Stimulated activated naive CD8-positive, alpha-beta T cell treated with anti-CD3 and anti-CD28 coated beads, Interleukin-15, amount 100 ng/mL, for 72 hours (primary cell): ENCODE results near the gene COQ9.
"Not testable (repeated sequence)": the region's sequence is repeated elsewhere in the genome, so short reads cannot be mapped to it uniquely, and the experiment has no call there.

Experiments
- ATAC-seq: fragments of 150-1000 bp; cut with Tn5 transposase; 2 replicates; pipeline ENCODE4 v1.10.0; 2021; ENCODE audit warnings: mild to moderate bottlenecking, moderate library complexity
- DNase-seq, 2 donors: peaks; one replicate each; pipeline ENCODE4 v3.0.0; 2021 to 2022
- H3K27ac Mint-ChIP-seq, 2 donors: one replicate each; pipeline ENCODE4 v1.8.0; 2022; ENCODE audit warnings: mild to moderate bottlenecking in 2 of 2, mixed read lengths in 2 of 2, moderate library complexity in 2 of 2
- H3K27me3 Mint-ChIP-seq: one replicate; pipeline ENCODE4 v1.8.0; 2022; ENCODE audit warnings: mixed read lengths
- H3K4me1 Mint-ChIP-seq: one replicate; pipeline ENCODE4 v1.8.0; 2022; ENCODE audit warnings: mild to moderate bottlenecking, mixed read lengths
- H3K4me3 Mint-ChIP-seq, 2 donors: one replicate each; pipeline ENCODE4 v1.8.0; 2022; ENCODE audit warnings: mild to moderate bottlenecking in 2 of 2, mixed read lengths in 2 of 2, moderate library complexity in 1 of 2
- H3K9me3 Mint-ChIP-seq, 2 donors: one replicate each; pipeline ENCODE4 v1.8.0; 2022; ENCODE audit warnings: mixed read lengths in 2 of 2

Gene COQ9

DNA sequence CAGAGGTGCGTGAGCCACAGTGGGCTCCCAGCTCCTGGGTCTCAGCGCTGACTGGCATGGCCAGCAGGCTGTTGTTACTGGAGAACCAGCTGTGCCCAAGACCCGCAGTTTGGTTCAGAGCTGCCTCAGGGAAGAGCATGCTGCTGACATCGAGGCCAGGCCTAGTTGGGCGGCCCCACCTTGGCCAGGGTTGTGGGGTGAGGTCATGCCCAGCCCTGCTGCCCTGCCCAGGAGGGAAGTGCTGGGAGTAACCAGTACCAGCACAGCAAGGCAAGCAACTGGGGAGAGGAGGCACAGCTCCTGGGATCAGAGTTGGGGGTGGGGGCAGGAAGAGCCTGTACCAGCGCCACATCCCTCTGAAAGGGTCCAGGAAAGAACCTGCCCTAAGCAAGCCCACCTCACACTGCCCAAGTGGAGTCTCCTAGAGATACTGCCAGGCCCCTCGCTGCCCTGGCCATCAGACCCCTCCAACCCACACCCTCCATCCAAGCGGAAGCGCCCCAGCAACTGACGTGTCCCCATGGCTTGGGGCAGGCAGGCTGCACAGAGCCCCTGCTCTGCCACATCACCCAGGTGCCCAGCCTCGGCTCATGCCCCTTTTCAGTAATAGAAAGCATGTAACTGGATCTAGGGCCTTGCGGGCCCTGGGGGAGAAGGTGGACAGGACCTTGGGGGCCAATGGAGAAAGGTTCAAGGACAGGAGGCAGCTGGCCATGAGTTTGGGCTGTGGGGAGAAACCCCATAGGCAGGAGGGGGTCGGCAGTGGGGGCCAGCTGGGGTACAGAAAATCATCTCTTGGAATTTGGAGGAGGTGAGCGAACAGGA is 38.0 kb downstream of the COQ9 start:
- H3K4me3 Mint-ChIP-seq = peak overlapping the region; percentile 90 to 92
- H3K27ac Mint-ChIP-seq = peak overlapping the region; percentile 4 to 92
- DNase-seq (no peak), ATAC-seq (no peak)
- no peaks in the 10 kb centered on the region for H3K9me3 Mint-ChIP-seq
- H3K4me1 Mint-ChIP-seq = peaks cover 30% of the 10 kb centered on the region
- H3K27me3 Mint-ChIP-seq = no peaks in the 10 kb centered on the region

DNA sequence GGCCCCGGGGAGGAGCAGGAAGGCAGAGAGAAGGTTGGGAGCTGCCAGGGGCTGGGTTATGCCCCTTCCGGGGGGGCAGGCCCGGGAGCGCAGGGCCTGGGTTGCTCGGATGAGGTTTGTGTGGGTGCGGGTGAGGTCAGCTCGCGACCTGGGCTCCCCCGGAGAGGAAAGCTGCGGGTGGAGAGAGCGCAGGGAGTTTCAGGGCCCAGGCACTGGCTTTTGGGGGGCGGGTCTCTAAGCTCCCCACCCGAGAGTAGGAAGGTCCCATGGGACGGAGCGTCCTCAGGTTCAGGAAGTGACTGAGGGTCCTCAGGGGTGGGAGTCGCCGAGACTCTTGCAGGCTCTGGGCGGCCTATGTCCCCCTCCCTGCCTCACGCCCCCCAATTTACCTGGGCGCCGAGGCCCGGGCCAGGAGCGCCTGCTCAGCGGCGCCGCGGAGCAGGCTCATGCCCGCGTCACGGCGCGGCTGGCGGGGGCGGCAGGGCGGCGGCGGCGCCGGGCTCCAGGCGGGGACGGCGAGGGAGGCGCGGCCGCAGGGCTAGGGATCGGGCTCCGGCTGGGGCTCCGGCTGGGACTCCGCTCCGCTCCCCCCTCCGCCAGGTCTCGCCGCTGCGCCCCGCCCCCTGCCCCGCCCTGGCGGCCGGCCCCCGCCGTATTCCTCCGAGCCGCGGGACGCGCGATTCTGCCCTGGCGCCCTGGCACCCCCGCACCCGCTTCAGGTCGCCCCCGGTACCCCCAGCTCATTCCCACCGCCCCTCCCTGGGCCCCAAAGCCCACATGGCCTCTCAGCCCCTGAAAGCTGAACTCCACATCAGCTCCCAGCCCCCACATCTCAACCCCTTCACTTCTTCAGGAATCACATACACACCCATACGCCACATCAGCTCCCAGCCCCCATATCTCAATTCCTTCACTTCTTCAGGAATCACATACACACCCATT is 38.9 kb downstream of the COQ9 start, which contains the start of gene DOK4:
Gene DOK4 (minus strand): TSS at position 578 of the 942 bp plus-strand sequence. CDS start 6,986 bp downstream, outside the sequence.
- DNase-seq (peak; percentile 74 to 76), ATAC-seq (peak; percentile 92)
- no peaks in the 10 kb centered on the region for H3K9me3 Mint-ChIP-seq

DNA sequence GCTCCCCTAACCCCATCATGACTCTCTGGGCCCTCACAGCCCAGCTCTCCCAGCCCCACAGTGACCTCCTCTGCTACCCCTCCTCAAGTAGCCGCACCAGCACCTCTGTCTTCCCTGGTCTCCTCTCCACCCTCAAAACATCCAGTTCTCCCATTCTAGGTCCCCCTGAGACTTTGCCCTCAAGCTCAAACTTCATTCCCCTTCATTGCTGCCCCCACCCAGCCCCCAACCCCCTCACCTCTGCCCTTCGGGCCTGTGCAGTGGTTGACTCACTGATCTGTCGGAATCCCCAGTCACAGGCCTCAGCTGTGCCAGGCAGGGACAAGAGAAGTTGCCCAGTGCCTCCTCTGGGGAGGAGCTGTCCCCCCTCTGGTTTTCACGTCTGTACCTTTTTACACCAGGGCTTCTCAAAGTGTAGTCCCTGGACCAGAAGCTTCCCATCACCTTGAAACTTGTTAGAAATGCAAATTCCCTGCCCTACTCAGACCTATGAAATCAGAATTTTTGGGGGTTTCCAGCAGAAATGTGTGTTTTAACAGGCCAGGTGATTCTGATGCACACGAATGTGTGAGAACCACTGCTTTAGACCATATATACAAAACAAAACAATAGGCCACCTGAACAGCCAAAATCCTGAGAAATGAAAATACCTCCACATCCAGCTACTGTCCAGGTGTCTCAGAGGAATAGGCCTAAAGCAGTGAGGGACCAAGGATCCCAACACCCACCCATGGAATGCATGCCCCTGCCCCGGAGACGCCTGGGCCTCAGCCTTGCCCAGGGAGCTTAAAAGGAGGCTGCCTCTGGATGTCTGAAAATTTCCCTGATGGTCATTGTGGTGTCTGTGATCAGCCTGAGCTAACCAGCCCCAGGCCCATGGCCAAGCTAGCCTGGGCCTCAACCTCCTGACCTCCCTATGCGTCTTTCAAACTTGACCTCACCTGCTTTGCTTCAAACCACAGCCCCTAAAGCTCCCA is 39.9 kb downstream of the COQ9 start:
- Mint-ChIP-seq H3K27ac (peak overlapping the region; percentile 84 to 94), H3K4me1 (peaks cover 30% of the 10 kb centered on the region), H3K4me3 (peak overlapping the region; percentile 85 to 88), H3K9me3 (no peaks in the 10 kb centered on the region), H3K27me3 (no peaks in the 10 kb centered on the region)
- ATAC-seq (no peak), DNase-seq (no peak)

More for the DNA sequence above, 38.9 kb downstream of the COQ9 start, which contains the start of gene DOK4:
- Mint-ChIP-seq H3K4me1 (peaks cover 30% of the 10 kb centered on the region), H3K4me3 (peak within 1 kb of the TSS; percentile 90 to 92), H3K27ac (peak within 1 kb of the TSS; percentile 92 to 94), H3K27me3 (no peaks in the 10 kb centered on the region)

DNA sequence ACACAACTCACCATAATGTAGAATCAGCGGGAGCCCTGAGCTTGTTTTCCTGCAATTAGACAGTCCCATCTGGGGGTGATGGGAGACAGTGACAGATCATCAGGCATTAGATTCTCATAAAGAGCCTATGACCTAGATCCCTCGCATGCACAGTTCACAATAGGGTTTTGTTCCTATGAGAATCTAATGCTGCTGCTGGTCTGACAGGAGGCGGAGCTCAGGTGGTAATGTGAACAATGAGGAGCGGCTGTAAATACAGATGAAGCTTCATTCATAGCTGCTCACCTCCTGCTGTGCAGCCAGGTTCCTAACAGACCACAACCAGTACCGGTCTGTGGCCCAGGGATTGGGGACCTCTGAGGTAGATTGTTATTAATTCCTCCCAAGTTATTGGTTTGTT is 42.0 kb downstream of the COQ9 start:
- peaks cover 30% of the 10 kb centered on the region for H3K4me1 Mint-ChIP-seq
- no peak overlapping the region for H3K27ac Mint-ChIP-seq
- no peaks in the 10 kb centered on the region for H3K9me3 Mint-ChIP-seq
- ATAC-seq = no peak
- DNase-seq = no peak
- no peaks in the 10 kb centered on the region for H3K27me3 Mint-ChIP-seq
- no peak overlapping the region for H3K4me3 Mint-ChIP-seq

DNA sequence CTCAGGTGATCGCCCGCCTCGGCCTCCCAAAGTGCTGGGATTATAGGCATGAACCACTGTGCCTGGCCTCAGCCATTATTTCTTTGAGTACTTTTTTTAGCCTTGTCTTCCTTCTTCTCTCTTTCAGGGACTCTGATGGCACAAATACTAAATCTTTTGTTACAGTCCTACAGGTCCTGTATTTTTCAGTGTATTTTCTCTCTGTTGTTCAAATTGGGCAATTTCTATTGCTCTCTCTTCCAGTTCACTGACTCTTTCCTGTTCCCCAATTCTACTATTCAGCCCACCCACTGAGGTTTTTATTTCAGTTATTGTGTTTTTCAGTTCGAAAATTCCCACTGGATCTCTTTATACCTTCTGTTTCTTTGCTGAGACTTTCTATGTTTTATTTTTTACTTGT is 46.5 kb downstream of the COQ9 start:
- no peak overlapping the region for H3K4me3 Mint-ChIP-seq
- H3K27me3 Mint-ChIP-seq = no peaks in the 10 kb centered on the region
- no peak overlapping the region for H3K27ac Mint-ChIP-seq
- DNase-seq (no peak), ATAC-seq (no peak)
- H3K9me3 Mint-ChIP-seq = no peaks in the 10 kb centered on the region
- no peaks in the 10 kb centered on the region for H3K4me1 Mint-ChIP-seq

DNA sequence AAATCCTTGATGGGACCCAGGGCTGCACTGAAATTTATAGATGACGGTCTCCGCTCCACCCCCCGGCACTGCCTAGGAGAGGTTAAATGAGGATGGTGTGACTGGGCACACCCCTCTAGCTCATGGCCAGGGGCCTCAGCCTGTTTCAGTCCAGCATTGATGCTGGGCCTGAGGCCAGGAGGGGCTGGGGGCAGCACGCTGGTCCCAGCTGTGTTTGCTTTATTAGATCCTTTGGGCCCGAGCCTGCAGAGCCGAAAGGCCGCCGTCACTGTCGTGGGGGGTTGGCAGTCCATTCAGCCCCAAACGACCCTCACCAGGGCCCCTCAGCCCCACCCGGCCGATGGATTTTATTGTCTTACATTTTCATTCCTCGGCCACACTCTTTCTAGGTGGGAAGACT is 49.8 kb downstream of the COQ9 start:
- Mint-ChIP-seq H3K4me1 (peaks cover 19% of the 10 kb centered on the region), H3K27me3 (no peaks in the 10 kb centered on the region), H3K9me3 (no peaks in the 10 kb centered on the region), H3K27ac (no peak overlapping the region), H3K4me3 (no peak overlapping the region)
- DNase-seq (no peak), ATAC-seq (no peak)

DNA sequence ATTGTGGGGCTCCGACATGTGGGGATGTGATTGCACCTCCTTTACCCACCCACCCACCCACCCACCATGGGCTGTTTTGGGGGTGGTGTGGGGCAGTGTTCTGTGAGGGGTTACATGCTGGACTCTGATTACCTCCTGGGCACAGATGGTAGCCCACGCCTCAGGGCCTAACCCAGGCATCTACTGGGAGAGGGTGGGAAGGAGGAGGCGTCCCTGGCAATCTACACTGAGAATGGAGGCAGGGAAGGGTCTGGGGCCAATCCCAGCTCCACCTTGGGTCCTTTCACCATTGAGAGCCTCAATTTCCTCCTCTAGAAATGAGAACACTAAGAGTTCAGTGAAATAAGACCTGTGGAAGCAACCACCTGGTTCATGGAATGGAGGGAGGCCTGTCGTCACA is 50.8 kb downstream of the COQ9 start:
- H3K9me3 Mint-ChIP-seq = no peaks in the 10 kb centered on the region
- ATAC-seq (no peak), DNase-seq (no peak)
- H3K27ac Mint-ChIP-seq = no peak overlapping the region
- H3K27me3 Mint-ChIP-seq = no peaks in the 10 kb centered on the region
- H3K4me1 Mint-ChIP-seq = peaks cover 19% of the 10 kb centered on the region
- no peak overlapping the region for H3K4me3 Mint-ChIP-seq

DNA sequence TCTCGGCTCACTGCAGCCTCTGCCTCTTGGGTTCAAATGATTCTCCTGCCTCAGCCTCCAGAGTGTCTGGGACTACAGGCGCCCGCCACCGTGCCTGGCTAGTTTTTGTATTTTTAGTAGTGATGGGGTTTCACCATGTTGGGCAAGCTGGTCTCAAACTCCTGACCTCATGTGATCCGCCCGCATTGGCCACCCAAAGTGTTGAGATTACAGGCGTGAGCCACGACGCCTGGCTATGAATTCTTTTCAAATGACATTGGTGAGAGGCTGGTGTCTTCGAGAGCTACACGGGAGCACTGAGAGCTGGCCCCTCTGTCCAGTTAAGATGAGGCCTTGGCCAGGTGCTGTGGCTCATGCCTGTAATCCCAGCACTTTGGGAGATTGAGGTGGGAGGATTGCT is 52.7 kb downstream of the COQ9 start:
- not testable (repeated sequence) for DNase-seq, ATAC-seq, H3K9me3 Mint-ChIP-seq, H3K4me3 Mint-ChIP-seq, H3K27me3 Mint-ChIP-seq
- Mint-ChIP-seq H3K4me1 (peaks cover 19% of the 10 kb centered on the region), H3K27ac (peak overlapping the region in 1 of 2 donors; percentile 51)

DNA sequence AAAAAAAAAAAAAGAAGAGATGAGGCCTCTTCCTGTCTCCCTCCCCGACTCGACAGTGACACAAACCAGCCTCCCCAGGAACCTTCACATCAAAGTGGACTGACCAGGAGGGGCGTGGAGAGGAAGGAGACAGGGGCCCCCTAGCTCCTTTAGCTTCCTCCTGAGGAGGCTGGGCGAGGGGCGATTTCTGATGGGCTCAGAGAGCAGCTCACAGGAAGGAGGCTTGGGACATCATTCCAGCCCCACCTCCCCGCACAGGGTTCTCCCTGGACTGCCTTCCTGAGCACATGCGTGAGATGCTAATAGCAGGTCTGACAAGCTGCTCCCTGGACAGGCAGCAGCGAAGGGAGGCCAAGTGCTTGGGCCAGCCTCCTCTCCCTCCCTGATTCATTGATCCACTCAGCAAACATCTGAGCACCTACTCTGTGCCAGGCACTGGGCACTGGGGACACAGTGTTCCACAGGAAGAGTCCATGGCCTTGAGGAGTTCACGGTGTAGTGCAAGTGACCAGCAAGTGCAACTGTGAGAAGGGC is 53.4 kb downstream of the COQ9 start:
- no peaks in the 10 kb centered on the region for H3K27me3 Mint-ChIP-seq
- ATAC-seq (peak; percentile 76), DNase-seq (no peak)
- H3K4me1 Mint-ChIP-seq = peaks cover 19% of the 10 kb centered on the region
- peak overlapping the region; percentile 34 to 45 for H3K27ac Mint-ChIP-seq
- no peaks in the 10 kb centered on the region for H3K9me3 Mint-ChIP-seq
- H3K4me3 Mint-ChIP-seq = peak overlapping the region in 1 of 2 donors; percentile 21

DNA sequence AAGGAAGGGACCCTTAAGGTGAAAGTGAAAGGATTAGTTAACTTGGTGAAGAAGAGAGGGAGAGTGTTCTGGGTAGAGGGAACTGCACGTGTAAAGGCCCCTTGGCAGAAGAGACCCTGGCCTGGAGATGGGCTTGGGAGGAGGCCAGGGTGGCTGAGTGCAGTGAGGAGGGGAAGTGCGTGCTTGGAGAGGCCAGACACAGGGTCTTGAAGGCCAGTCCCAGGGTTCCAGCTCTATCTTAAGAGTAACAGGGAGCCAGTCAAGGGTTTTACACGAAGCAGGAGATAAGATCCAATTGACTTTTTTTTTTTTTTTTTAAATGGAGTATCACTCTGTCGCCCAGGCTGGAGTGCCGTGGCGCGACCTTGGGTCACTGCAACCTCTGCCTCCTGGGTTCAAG is 54.2 kb downstream of the COQ9 start:
- Mint-ChIP-seq H3K4me1 (peaks cover 19% of the 10 kb centered on the region), H3K4me3 (no peak overlapping the region), H3K27me3 (no peaks in the 10 kb centered on the region), H3K27ac (peak overlapping the region; percentile 29 to 93), H3K9me3 (no peaks in the 10 kb centered on the region)
- DNase-seq (no peak), ATAC-seq (no peak)

DNA sequence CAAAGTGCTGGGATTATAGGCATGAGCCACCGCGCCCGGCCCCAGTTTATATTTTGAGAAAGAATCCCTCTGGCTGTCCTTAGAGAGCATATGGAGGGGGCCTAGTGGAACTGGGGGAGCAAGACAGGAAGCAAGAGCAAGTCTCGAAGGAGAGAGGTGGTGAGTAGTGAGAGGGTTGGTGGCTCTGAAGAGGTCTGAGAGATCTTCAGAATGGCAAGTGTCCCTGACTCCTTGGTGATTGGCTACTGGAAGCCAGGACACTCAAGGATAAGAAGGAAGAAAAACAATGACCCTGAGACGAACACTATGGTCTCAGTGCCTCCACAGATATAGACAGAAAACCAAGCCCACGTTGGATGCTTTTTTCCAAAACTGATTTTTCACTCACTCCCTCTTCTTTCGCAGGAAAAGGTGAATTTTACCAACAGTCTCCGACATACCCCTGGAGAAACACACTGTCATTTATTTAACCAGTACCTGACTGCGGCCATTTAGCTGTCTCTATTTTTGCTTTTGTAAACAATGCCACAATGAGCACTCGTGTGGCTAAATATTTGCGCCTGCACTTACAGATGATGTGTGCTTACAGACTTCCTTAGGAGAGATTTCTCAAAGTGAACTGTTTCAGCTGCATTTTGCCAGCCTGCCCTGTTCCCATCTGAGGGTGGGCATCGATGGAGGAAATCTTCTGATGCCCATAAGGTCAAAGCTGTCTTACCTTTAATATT is 54.9 kb downstream of the COQ9 start:
- no peak overlapping the region for H3K27ac Mint-ChIP-seq
- DNase-seq = no peak
- H3K4me1 Mint-ChIP-seq = peaks cover 19% of the 10 kb centered on the region
- no peak for ATAC-seq
- H3K9me3 Mint-ChIP-seq = no peaks in the 10 kb centered on the region
- no peaks in the 10 kb centered on the region for H3K27me3 Mint-ChIP-seq
- H3K4me3 Mint-ChIP-seq = no peak overlapping the region

DNA sequence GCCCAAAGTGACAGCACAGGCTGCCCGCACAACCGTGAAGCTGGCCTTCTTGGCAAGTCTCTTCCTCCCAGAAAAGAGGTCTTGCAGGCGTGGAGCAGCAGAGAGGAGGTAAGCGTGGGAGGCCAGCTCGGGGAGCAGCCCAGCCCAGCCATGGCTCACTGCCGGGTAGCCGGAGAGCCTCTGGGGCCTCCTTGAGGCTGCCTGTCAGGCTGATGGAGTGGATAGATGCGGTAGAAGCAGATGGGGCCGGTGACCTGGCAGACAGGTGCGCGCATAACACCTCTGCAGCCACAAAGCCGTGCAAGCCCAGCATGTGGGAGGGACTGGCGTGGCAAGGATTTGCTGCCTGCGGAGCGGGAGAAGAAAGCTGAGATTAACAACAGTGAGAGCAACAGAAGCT is 56.1 kb downstream of the COQ9 start:
- no peaks in the 10 kb centered on the region for H3K9me3 Mint-ChIP-seq
- no peaks in the 10 kb centered on the region for H3K27me3 Mint-ChIP-seq
- H3K4me1 Mint-ChIP-seq = peaks cover 19% of the 10 kb centered on the region
- H3K27ac Mint-ChIP-seq = no peak overlapping the region
- ATAC-seq (no peak), DNase-seq (no peak)
- no peak overlapping the region for H3K4me3 Mint-ChIP-seq

DNA sequence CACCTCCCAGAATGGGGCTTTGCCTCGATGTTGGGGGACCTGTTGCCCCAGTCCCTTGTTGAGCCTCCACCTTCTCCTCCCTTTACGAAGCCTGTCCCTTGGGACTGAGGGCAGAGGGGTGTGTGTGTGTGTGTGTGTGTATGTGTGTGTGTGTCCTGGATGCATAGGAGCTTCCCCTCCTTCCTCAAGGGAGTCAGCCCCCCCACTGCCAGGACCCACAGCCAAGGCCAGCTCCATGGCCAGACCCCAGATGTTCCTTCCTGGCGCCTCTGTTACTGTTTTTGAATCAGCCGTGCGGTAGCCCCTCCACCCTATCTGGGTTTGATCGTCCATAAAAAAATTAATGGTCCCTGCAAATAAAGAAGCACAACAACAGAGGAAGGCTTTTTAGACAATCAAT is 56.7 kb downstream of the COQ9 start:
- ATAC-seq = no peak
- H3K27ac Mint-ChIP-seq = no peak overlapping the region
- H3K4me1 Mint-ChIP-seq = peaks cover 19% of the 10 kb centered on the region
- H3K27me3 Mint-ChIP-seq = no peaks in the 10 kb centered on the region
- no peak overlapping the region for H3K4me3 Mint-ChIP-seq
- no peaks in the 10 kb centered on the region for H3K9me3 Mint-ChIP-seq
- no peak for DNase-seq

DNA sequence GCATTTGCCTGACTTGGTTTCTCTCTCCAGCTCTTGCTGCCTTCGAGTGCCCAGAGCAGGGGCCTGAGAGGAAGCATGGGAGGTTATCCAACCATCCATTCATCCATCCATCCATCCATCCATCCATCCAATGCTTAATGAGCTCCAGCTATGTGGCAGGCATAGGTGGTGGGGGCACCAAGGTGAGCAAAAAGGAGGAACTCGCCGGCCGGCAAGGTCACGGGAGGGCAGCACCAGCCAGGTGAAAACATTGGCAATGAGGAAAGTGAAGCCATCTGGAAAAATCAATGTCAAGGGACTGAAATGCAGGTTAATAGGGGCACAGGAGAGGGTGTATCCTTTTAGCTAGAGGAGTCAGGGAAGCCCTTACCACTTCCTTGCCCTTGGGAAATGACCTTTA is 57.2 kb downstream of the COQ9 start:
- H3K9me3 Mint-ChIP-seq = no peaks in the 10 kb centered on the region
- H3K27ac Mint-ChIP-seq = peak overlapping the region in 1 of 2 donors; percentile 5
- H3K27me3 Mint-ChIP-seq = no peaks in the 10 kb centered on the region
- DNase-seq (no peak), ATAC-seq (no peak)
- peaks cover 19% of the 10 kb centered on the region for H3K4me1 Mint-ChIP-seq
- no peak overlapping the region for H3K4me3 Mint-ChIP-seq
